Measurements from ENCODE around the gene EIF1AD. TPM values are rescaled to one million over a fixed set of nuclear protein-coding genes. Genes with fewer than 3 reads are reported as not detected.

Gene EIF1AD
- total and polyA plus RNA-seq, 2 experiments from 2014 or later, result 16.1 to 32.1 TPM

GRCh38 chr11:66042227-66042995, 40.5 kb upstream of the EIF1AD start:
- no peak overlapping the region for H3K27ac Mint-ChIP-seq
- no peaks in the 10 kb centered on the region; the same call in 1 of the 2 replicates for H3K4me1 ChIP-seq (ENCODE audit: insufficient read depth)
- peaks cover 16% of the 10 kb centered on the region for H3K4me1 Mint-ChIP-seq
- H3F3A ChIP-seq (replicated peaks; ENCODE audit: low read depth), result peaks cover 7% of the 10 kb centered on the region; the same call in 1 of the 2 replicates
- H3K79me2 ChIP-seq (replicated peaks; ENCODE audit: insufficient read depth), result no peaks in the 10 kb centered on the region
- peaks cover 27% of the 10 kb centered on the region for H3K36me3 Mint-ChIP-seq (ENCODE audit: low read depth)
- H3K9me3 Mint-ChIP-seq, result peaks cover 16% of the 10 kb centered on the region
- no peak for TF ChIP-seq REST (IDR thresholded peaks at IDR 0.05; ENCODE audit: unreplicated experiment)
- no peak for TF ChIP-seq CTCF (conservative IDR thresholded peaks at IDR 0.05; ENCODE audit: low read depth in 2 of 2)
- H2AFZ ChIP-seq, result no peak overlapping the region
- H3K36me3 ChIP-seq (ENCODE audit: insufficient read depth), result no peaks in the 10 kb centered on the region
- H3K4me2 ChIP-seq, result no peak overlapping the region
- DNase-seq (ENCODE audit: low spot score) (no peak), ATAC-seq (no peak)
- no peaks in the 10 kb centered on the region; the same call in none of the 2 replicates for H4K20me1 ChIP-seq (replicated peaks; ENCODE audit: insufficient read depth)
- H3K27ac ChIP-seq (ENCODE audit: low read depth), result no peak overlapping the region
- H3K27me3 ChIP-seq (ENCODE audit: insufficient read depth), result no peaks in the 10 kb centered on the region
- H3K9me2 ChIP-seq (ENCODE audit: insufficient read depth), result no peaks in the 10 kb centered on the region
- H3K4me3 Mint-ChIP-seq, result no peak overlapping the region
- H3K27me3 Mint-ChIP-seq (ENCODE audit: insufficient read depth, low read depth, poor library complexity), result no peaks in the 10 kb centered on the region
- H3K4me3 ChIP-seq, result no peak overlapping the region

GRCh38 chr11:66039765-66040164, 37.8 kb upstream of the EIF1AD start:
- Mint-ChIP-seq H3K27me3 (ENCODE audit: insufficient read depth, low read depth, poor library complexity) (peaks cover 3% of the 10 kb centered on the region), H3K4me3 (no peak overlapping the region), H3K36me3 (ENCODE audit: low read depth) (peaks cover 31% of the 10 kb centered on the region), H3K4me1 (peaks cover 3% of the 10 kb centered on the region), H3K9me3 (peaks cover 37% of the 10 kb centered on the region), H3K27ac (no peak overlapping the region)
- Histone ChIP-seq H4K20me1 (replicated peaks; ENCODE audit: insufficient read depth) (no peaks in the 10 kb centered on the region; the same call in 1 of the 2 replicates), H3K79me2 (replicated peaks; ENCODE audit: insufficient read depth) (no peaks in the 10 kb centered on the region), H2AFZ (no peak overlapping the region), H3K4me1 (ENCODE audit: insufficient read depth) (no peaks in the 10 kb centered on the region), H3K9me2 (ENCODE audit: insufficient read depth) (no peaks in the 10 kb centered on the region), H3K27me3 (ENCODE audit: insufficient read depth) (no peaks in the 10 kb centered on the region), H3K27ac (ENCODE audit: low read depth) (no peak overlapping the region), H3K4me2 (no peak overlapping the region), H3K36me3 (ENCODE audit: insufficient read depth) (no peaks in the 10 kb centered on the region), H3K4me3 (no peak overlapping the region), H3F3A (replicated peaks; ENCODE audit: low read depth) (peaks cover 4% of the 10 kb centered on the region; the same call in 1 of the 2 replicates)
- no peak for ATAC-seq
- no peak for TF ChIP-seq CTCF (conservative IDR thresholded peaks at IDR 0.05; ENCODE audit: low read depth in 2 of 2)
- DNase-seq (ENCODE audit: low spot score), result no peak
